Transverse colon (tissue), 4 donors: ENCODE results near the gene ACOT11. TPM values are rescaled to one million over a fixed set of nuclear protein-coding genes. Genes with fewer than 3 reads are reported as not detected.

Experiments
- DNase-seq: peaks from one replicate; pipeline ENCODE4 v3.0.0-alpha.2; 2019
- H3K27ac ChIP-seq, 4 donors: fragments of 200-600 bp; sonication (generic); 2 replicates each; pipeline ENCODE4 v1.5.1; 2016 to 2018; ENCODE audit warnings: inconsistent platforms in 4 of 4
- H3K27me3 ChIP-seq: fragments of 200-600 bp; sonication (generic); 2 replicates; pipeline ENCODE4 v1.5.1; 2017; ENCODE audit warnings: inconsistent platforms
- H3K36me3 ChIP-seq, 4 donors: fragments of 200-600 bp; sonication (generic); 2 replicates each; pipeline ENCODE4 v1.5.1; 2017 to 2019; ENCODE audit warnings: inconsistent platforms in 4 of 4
- H3K4me1 ChIP-seq, 4 donors: fragments of 200-600 bp; sonication (generic); 2 replicates each; pipeline ENCODE4 v1.5.1; 2017 to 2020; ENCODE audit warnings: inconsistent platforms in 4 of 4
- H3K4me3 ChIP-seq, 4 donors: fragments of 200-600 bp; sonication (generic); 1 replicate in 1 of 4; 2 replicates in 3 of 4; pipeline versions ENCODE4 v1.5.1 to v1.6.1; 2017 to 2019; ENCODE audit warnings: inconsistent platforms in 4 of 4
- H3K9me3 ChIP-seq, 2 donors: fragments of 200-600 bp; sonication (generic); 2 replicates each; pipeline ENCODE4 v1.5.1; 2017 to 2019; ENCODE audit warnings: inconsistent platforms in 2 of 2
- EP300 ChIP-seq: sonication (generic); formaldehyde crosslinking; IDR thresholded peaks from one replicate; pipeline ENCODE4 v1.6.1; 2017; ENCODE audit warnings: antibody characterized with exemption, low read depth
- POLR2A ChIP-seq: fragments of 450-650 bp; IDR thresholded peaks from one replicate; pipeline ENCODE4 v1.6.1; 2016; ENCODE audit warnings: antibody characterized with exemption, mild to moderate bottlenecking, moderate library complexity
- POLR2AphosphoS5 ChIP-seq, 3 donors: sonication (generic); formaldehyde crosslinking; IDR thresholded peaks; one replicate each; pipeline ENCODE4 v1.6.1; 2016; ENCODE audit warnings: antibody characterized with exemption in 3 of 3
- WGBS, 2 donors: methylation state at CpG; one replicate each; pipeline ENCODE4 v1.1.5; 2018; ENCODE audit warnings: low coverage in 1 of 2; 5-methylcytosine and 5-hydroxymethylcytosine counted together
- in situ Hi-C, 4 donors: fragments of 200-750 bp; cut with MboI; loops; one replicate each; pipeline versions ENCODE4 v1.15.0 to v1.15.1; 2017; ENCODE audit warnings: low sequenced_read_pairs in 3 of 4, low pct_ligation_motif_present in 1 of 4, low pct_unique_long_range_greater_than_20kb in 1 of 4
- intact Hi-C: fragments of 100-400 bp; cut with DNase I; formaldehyde crosslinking; loops from one replicate; pipeline ENCODE4 v1.15.1; 2023; ENCODE audit warnings: low total_unique reads
- total RNA-seq, 4 donors: library from RNA; depleted of rRNA; stranded (reverse); fragments of >200 nt; gene quantifications; one replicate each; pipeline ENCODE4 v1.1.0, GENCODE V29; 2016
- TF ChIP-seq, protein P1 (sequence below), 5 experiments: fragments of 200-600 bp in 3 of 5; fragments of 450-650 bp in 2 of 5; sonication (generic) in 3 of 5; IDR thresholded peaks; 1 replicate in 2 of 5; 2 replicates in 3 of 5; pipeline ENCODE4 v1.5.1; 2016 to 2017; ENCODE audit warnings: antibody characterized with exemption in 5 of 5, inconsistent platforms in 3 of 5, mild to moderate bottlenecking in 2 of 5, moderate library complexity in 1 of 5

ACOT11 gene
- total RNA-seq, 4 donors from 2014 or later = 70.6 to 79.7 (median 75.3) TPM

DNA sequence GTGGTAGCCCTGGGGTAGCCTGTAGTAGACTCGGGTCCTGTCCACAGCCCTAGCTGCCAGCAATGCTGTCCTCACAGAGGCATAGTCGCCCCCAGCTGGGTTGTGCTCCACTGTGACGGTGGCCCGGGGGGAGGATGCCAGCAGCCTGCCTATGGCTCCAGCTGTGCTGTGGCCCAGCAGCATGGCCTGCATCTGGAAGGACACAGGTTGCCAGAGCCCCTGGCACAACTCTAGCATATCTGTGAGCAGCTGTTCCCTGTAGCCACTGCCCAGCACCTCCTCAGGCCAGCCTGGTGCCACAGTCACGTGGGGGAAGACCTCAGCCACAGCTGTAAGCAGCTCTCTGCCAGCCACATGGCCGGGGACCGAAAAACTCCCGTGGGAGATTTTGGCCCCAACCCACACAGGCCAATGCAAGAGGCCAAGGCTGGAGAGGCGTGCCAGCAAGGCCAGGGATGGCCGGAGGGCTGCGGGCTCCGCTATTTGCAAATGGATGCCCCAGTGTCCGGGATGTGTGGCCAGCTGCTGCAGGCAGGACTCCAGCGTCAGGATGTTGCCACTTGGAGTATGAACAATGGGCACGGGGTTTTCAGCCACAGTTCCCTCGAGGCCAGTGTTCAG is 61.4 kb downstream of the ACOT11 start:
- Histone ChIP-seq H3K9me3 (no peaks in the 10 kb centered on the region), H3K4me3 (no peak overlapping the region), H3K36me3 (peaks cover 0 to 8% (median 0%) of the 10 kb centered on the region in 4 donors), H3K27me3 (no peaks in the 10 kb centered on the region), H3K4me1 (peaks cover 0 to 8% (median 4%) of the 10 kb centered on the region in 4 donors), H3K27ac (no peak overlapping the region)
- in situ Hi-C loops = no loop called here
- DNase-seq = no peak
- WGBS, 2 donors = 77% methylated on average over 16 of the region's 16 CpGs; no CpG with 5 or more reads in 1 of the 2 donors
- intact Hi-C loops = no loop called here
- TF ChIP-seq POLR2AphosphoS5 (IDR thresholded peaks at IDR 0.05) (no peak), POLR2A (no peak), EP300 (no peak)

DNA sequence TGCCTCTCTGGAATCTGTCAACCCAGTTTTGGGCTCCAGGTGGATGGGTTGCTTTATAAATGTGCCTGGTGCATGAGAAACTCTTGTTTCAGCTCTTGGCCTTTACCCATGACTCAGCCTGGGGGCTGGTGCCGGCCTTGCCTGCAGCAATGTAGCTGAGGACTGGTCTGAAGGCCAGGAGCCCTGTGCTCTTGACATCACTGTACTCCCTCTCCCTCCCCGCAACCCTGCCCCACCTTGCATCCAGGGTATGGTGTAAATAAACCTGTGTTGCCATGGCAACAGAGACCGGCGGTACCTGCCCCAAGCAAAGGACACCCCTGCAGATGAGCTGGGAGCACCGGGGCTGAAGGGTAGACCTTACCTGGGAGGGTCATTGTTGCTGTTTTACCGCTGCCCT is 62.0 kb downstream of the ACOT11 start:
- Histone ChIP-seq H3K27me3 (no peaks in the 10 kb centered on the region), H3K4me3 (no peak overlapping the region), H3K9me3 (no peaks in the 10 kb centered on the region), H3K4me1 (peaks cover 0 to 6% (median 4%) of the 10 kb centered on the region in 4 donors), H3K27ac (no peak overlapping the region), H3K36me3 (peaks cover 0 to 8% (median 0%) of the 10 kb centered on the region in 4 donors)
- DNase-seq = no peak
- in situ Hi-C loops = no loop called here
- intact Hi-C loops = no loop called here
- WGBS, 2 donors = 86% methylated on average over 6 of the region's 6 CpGs; no CpG with 5 or more reads in 1 of the 2 donors
- TF ChIP-seq POLR2AphosphoS5 (IDR thresholded peaks at IDR 0.05) (no peak), POLR2A (no peak), EP300 (no peak)
- TF ChIP-seq, protein P1, sequence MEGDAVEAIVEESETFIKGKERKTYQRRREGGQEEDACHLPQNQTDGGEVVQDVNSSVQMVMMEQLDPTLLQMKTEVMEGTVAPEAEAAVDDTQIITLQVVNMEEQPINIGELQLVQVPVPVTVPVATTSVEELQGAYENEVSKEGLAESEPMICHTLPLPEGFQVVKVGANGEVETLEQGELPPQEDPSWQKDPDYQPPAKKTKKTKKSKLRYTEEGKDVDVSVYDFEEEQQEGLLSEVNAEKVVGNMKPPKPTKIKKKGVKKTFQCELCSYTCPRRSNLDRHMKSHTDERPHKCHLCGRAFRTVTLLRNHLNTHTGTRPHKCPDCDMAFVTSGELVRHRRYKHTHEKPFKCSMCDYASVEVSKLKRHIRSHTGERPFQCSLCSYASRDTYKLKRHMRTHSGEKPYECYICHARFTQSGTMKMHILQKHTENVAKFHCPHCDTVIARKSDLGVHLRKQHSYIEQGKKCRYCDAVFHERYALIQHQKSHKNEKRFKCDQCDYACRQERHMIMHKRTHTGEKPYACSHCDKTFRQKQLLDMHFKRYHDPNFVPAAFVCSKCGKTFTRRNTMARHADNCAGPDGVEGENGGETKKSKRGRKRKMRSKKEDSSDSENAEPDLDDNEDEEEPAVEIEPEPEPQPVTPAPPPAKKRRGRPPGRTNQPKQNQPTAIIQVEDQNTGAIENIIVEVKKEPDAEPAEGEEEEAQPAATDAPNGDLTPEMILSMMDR (IDR thresholded peaks at IDR 0.05) = no peak

DNA sequence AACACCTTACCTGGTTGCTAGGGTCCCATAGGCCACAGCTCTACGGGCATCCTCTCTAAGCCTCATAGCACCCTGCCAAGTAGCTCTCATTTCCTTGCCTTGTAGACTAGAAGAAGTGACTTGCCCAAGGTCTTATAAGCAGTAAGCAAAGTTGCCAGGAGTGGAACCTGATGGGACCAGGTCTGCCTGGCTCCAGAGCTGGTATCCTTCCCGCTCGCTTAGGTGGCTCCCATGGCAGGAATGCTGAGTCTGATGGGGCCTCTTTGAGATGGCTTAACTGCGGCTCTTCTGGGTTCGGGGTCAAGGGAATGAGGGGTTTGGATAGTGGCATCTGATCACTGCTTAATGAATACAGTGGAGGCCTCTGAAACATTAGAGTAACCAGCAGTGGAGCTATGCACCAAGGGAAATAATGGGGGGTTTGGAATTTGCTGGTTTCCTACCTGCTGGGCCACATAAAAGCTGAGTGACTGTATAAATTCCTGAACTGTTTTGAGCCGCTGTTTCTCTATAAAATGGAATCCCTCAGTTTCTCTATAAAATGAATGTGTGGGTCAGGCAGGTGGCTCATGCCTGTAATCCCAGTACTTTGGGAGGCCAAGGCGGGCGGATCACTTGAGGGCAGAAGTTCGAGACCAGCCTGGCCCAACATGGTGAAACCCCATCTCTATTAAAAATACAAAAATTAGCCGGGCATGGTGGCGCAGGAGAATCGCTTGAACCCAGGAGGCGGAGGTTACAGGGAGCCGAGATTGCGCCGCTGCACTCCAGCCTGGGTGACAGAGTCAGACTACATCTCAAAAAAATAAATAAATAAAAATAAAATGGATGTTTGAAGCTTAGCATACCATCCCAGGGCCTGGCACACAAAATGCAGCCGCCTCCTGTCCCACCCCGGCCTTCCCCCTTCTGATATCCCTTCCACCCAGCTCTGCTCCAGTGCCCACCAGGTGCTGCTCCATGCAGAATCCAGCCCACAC is 62.9 kb downstream of the ACOT11 start:
- TF ChIP-seq EP300 (no peak), POLR2AphosphoS5 (IDR thresholded peaks at IDR 0.05) (no peak), POLR2A (no peak)
- TF ChIP-seq, protein P1 (IDR thresholded peaks at IDR 0.05) = no peak
- H3K9me3 ChIP-seq = no peaks in the 10 kb centered on the region
- WGBS, 2 donors = 82 to 93% methylated on average over 3 to 18 of the region's 18 CpGs
- DNase-seq = no peak
- in situ Hi-C loops (no loop called here), intact Hi-C loops (no loop called here)
- H3K27me3 ChIP-seq = no peaks in the 10 kb centered on the region
- H3K4me1 ChIP-seq = peaks cover 0 to 6% (median 4%) of the 10 kb centered on the region in 4 donors
- H3K36me3 ChIP-seq = peaks cover 0 to 8% (median 0%) of the 10 kb centered on the region in 4 donors
- H3K4me3 ChIP-seq = no peak overlapping the region
- H3K27ac ChIP-seq = no peak overlapping the region

DNA sequence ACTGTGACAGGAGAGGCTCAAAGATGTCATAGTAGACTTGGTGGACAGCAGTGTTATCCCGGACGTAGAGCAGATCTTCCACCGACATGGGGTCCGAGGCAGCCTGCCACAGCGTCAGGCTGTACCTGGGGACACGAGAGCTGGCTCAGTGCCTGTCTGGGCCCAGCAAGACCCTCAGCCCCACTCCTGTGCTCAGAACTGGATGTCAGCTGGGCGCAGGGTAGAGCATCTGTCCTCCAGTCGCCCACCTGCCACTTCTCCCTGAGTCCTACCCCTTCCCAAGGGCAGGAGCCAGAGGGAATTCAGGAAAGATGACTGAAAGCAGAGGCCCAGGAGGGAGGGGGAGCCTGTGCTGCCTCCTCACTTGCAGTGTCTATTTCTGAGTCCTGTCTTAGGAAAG is 63.6 kb downstream of the ACOT11 start:
- peak; percentile 5 for DNase-seq
- in situ Hi-C loops = no loop called here
- 80% methylated on average over 2 of the region's 8 CpGs; no CpG with 5 or more reads in 1 of the 2 donors for WGBS, 2 donors
- intact Hi-C loops = no loop called here
- no peak overlapping the region for H3K27ac ChIP-seq
- H3K36me3 ChIP-seq = peaks cover 0 to 8% (median 0%) of the 10 kb centered on the region in 4 donors
- no peaks in the 10 kb centered on the region for H3K27me3 ChIP-seq
- H3K4me3 ChIP-seq = no peak overlapping the region
- no peak for TF ChIP-seq POLR2A
- TF ChIP-seq, protein P1 (IDR thresholded peaks at IDR 0.05) = no peak
- TF ChIP-seq EP300 = no peak
- TF ChIP-seq POLR2AphosphoS5 (IDR thresholded peaks at IDR 0.05) = no peak
- no peaks in the 10 kb centered on the region for H3K9me3 ChIP-seq
- peaks cover 0 to 6% (median 0%) of the 10 kb centered on the region in 4 donors for H3K4me1 ChIP-seq
